ENCODE measurements around the gene TMEM255B. TPM values are rescaled to one million over a fixed set of nuclear protein-coding genes. Genes with fewer than 3 reads are reported as not detected.

The TMEM255B gene
- total and polyA plus RNA-seq, 9 of the 15 experiments (the other 6 are each of a cell fraction or from before 2014, with no cell fraction given), result 0.01 to 0.75 (median 0.23) TPM

- no peaks in the 10 kb centered on the region for H3K36me3 ChIP-seq (ENCODE audit: control insufficient read depth, insufficient read depth, low read length)
- H4K20me1 ChIP-seq (replicated peaks; ENCODE audit: control insufficient read depth, insufficient read depth, low read length), result no peaks in the 10 kb centered on the region
- no peak overlapping the region for H2AFZ ChIP-seq (ENCODE audit: low read depth, low read length)
- intact Hi-C loops (cut with micrococcal nuclease) (no loop called here), in situ Hi-C loops (cut with MboI) (no loop called here)
- ChIA-PET POLR2A (interaction anchor here (0.5 to 0.7 kb wide), 2 partner anchors 40 to 86 kb away, joined by 3 read pairs; no protein-coding TSS in a partner anchor), CTCF (ENCODE audit: low intra/inter-chr PET ratio) (no interaction called here)
- H3K9ac ChIP-seq (ENCODE audit: insufficient read depth in 1 of 2, low read depth in 2 of 2, low read length in 2 of 2), result no peak overlapping the region
- WGBS (ENCODE audit: insufficient coverage, low coverage, missing lambda C conversion rate), result 50% methylated on average over 4 of the region's 8 CpGs
- no peak overlapping the region for H3K4me3 ChIP-seq
- H3K9me3 ChIP-seq (replicated peaks; ENCODE audit: control insufficient read depth, insufficient read depth, low read depth, low read length), result no peaks in the 10 kb centered on the region
- DNase-seq (ENCODE audit: extremely low read depth in 1 of 4, low spot score in 3 of 4), result no peak
- no peaks in the 10 kb centered on the region for H3K79me2 ChIP-seq (ENCODE audit: control insufficient read depth, insufficient read depth, low read length)
- ATAC-seq, result no peak
- H3K4me2 ChIP-seq (ENCODE audit: insufficient read depth, low read length), result no peak overlapping the region
- H3K9me1 ChIP-seq (ENCODE audit: control insufficient read depth, insufficient read depth, low read length), result no peaks in the 10 kb centered on the region
- FAIRE-seq, result no peak
- H3K27ac ChIP-seq (ENCODE audit: extremely low read depth, low read depth, low read length), result no peak overlapping the region
- no peak for TF ChIP-seq NFIX (CRISPR knock-in tag; IDR thresholded peaks at IDR 0.05; ENCODE audit: low read depth)
- TF ChIP-seq ZNF280A (IDR thresholded peaks at IDR 0.05; ENCODE audit: low read depth, partially characterized antibody), result no peak
- BruUV-seq (replicated peaks), result no TSS peak
- H3K4me1 ChIP-seq (replicated peaks in 1 of 2; ENCODE audit: control insufficient read depth in 2 of 2, insufficient read depth in 2 of 2, low read length in 2 of 2), result peaks cover 0 to 23% of the 10 kb centered on the region in 2 experiments; a peak in 2 of 5 replicates
- no peaks in the 10 kb centered on the region for H3K27me3 ChIP-seq (ENCODE audit: control insufficient read depth in 2 of 2, insufficient read depth in 2 of 2, low read length in 2 of 2)
Measured at GRCh38 chr13:113838711-113839201, 79.7 kb downstream of the TMEM255B start.

GRCh38 chr13:113839536-113840204, 80.6 kb downstream of the TMEM255B start:
- no peak for FAIRE-seq
- no peaks in the 10 kb centered on the region for H3K79me2 ChIP-seq (ENCODE audit: control insufficient read depth, insufficient read depth, low read length)
- POLR2A ChIA-PET, result interaction anchor here (0.5 to 1.0 kb wide), 3 partner anchors 15 to 85 kb away, joined by 3 read pairs; no protein-coding TSS in a partner anchor
- no peaks in the 10 kb centered on the region for H3K36me3 ChIP-seq (ENCODE audit: control insufficient read depth, insufficient read depth, low read length)
- no peaks in the 10 kb centered on the region for H3K27me3 ChIP-seq (ENCODE audit: control insufficient read depth in 2 of 2, insufficient read depth in 2 of 2, low read length in 2 of 2)
- no peak overlapping the region for H3K9ac ChIP-seq (ENCODE audit: insufficient read depth in 1 of 2, low read depth in 2 of 2, low read length in 2 of 2)
- no peaks in the 10 kb centered on the region for H3K9me1 ChIP-seq (ENCODE audit: control insufficient read depth, insufficient read depth, low read length)
- no peak overlapping the region for H3K4me3 ChIP-seq
- in situ Hi-C loops (cut with MboI) (no loop called here), intact Hi-C loops (cut with micrococcal nuclease) (no loop called here)
- CTCF ChIA-PET (ENCODE audit: low intra/inter-chr PET ratio), result no interaction called here
- WGBS (ENCODE audit: insufficient coverage, low coverage, missing lambda C conversion rate), result 76% methylated on average over 7 of the region's 24 CpGs
- BruUV-seq (replicated peaks), result no TSS peak
- no peak overlapping the region for H2AFZ ChIP-seq (ENCODE audit: low read depth, low read length)
- no peaks in the 10 kb centered on the region for H3K9me3 ChIP-seq (replicated peaks; ENCODE audit: control insufficient read depth, insufficient read depth, low read depth, low read length)
- no peaks in the 10 kb centered on the region for H4K20me1 ChIP-seq (replicated peaks; ENCODE audit: control insufficient read depth, insufficient read depth, low read length)
- no peak overlapping the region for H3K4me2 ChIP-seq (ENCODE audit: insufficient read depth, low read length)
- peaks cover 0 to 26% of the 10 kb centered on the region in 2 experiments; a peak in 2 of 5 replicates for H3K4me1 ChIP-seq (replicated peaks in 1 of 2; ENCODE audit: control insufficient read depth in 2 of 2, insufficient read depth in 2 of 2, low read length in 2 of 2)
- no peak for DNase-seq (ENCODE audit: extremely low read depth in 1 of 4, low spot score in 3 of 4)
- no peak overlapping the region for H3K27ac ChIP-seq (ENCODE audit: extremely low read depth, low read depth, low read length)
- no peak for ATAC-seq
- TF ChIP-seq ZBTB49 (CRISPR knock-in tag; IDR thresholded peaks at IDR 0.05; ENCODE audit: borderline replicate concordance) (no peak), CEBPB (tag; IDR thresholded peaks at IDR 0.05) (no peak), DEAF1 (CRISPR knock-in tag; IDR thresholded peaks at IDR 0.05) (no peak), ZNF184 (CRISPR knock-in tag; IDR thresholded peaks at IDR 0.05) (no peak), SIRT6 (IDR thresholded peaks at IDR 0.05; ENCODE audit: low read depth, low read length) (no peak), FOXA1 (IDR thresholded peaks at IDR 0.05; ENCODE audit: borderline replicate concordance) (no peak), HEY1 (CRISPR knock-in tag; IDR thresholded peaks at IDR 0.05; ENCODE audit: borderline replicate concordance) (no peak)
